DND-41 (cell line): Measurements from ENCODE around the gene PKNOX1.

Source experiments
- EZH2 ChIP-seq: IDR thresholded peaks from 3 replicates; pipeline ENCODE4 v1.6.1; 2012; ENCODE audit warnings: borderline replicate concordance, low read depth, mild to moderate bottlenecking, moderate library complexity, low read length, inconsistent platforms; ENCODE audit not compliant: severe bottlenecking
- TF ChIP-seq, protein P1 (sequence below): IDR thresholded peaks from 2 replicates; pipeline ENCODE4 v1.5.1; 2012; ENCODE audit warnings: borderline replicate concordance, low read length, moderate library complexity, mild to moderate bottlenecking; ENCODE audit not compliant: poor library complexity, severe bottlenecking; ENCODE audit errors: extremely low read depth

DNA sequence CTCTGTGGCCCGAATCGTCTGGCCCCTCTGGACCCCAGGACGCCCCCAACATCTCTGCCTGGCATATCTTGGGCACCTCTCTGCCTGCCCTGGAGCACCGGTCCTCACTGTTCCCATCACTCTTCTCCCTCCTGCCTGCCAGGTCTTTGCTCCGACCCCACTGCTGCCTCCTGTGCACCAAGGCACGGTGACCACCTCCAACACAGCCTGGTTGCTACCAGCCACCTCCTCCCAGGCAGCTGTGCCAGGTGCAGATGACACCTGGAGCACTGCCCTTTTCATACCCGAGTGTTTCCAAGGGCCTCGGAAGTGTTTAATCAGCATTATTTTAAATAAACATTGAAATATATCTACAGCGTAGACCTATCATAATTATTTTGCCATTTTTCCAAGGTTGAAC, 31.3 kb downstream of the PKNOX1 start:
- no peak for TF ChIP-seq EZH2
- TF ChIP-seq, protein P1, sequence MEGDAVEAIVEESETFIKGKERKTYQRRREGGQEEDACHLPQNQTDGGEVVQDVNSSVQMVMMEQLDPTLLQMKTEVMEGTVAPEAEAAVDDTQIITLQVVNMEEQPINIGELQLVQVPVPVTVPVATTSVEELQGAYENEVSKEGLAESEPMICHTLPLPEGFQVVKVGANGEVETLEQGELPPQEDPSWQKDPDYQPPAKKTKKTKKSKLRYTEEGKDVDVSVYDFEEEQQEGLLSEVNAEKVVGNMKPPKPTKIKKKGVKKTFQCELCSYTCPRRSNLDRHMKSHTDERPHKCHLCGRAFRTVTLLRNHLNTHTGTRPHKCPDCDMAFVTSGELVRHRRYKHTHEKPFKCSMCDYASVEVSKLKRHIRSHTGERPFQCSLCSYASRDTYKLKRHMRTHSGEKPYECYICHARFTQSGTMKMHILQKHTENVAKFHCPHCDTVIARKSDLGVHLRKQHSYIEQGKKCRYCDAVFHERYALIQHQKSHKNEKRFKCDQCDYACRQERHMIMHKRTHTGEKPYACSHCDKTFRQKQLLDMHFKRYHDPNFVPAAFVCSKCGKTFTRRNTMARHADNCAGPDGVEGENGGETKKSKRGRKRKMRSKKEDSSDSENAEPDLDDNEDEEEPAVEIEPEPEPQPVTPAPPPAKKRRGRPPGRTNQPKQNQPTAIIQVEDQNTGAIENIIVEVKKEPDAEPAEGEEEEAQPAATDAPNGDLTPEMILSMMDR: no peak
